Skin epidermis (tissue), 12 donors: ENCODE results near the gene XXYLT1.
A peak's percentile ranks its signal among the peaks of the same experiment; 100 is the strongest.

Source experiments
- H3K27ac ChIP-seq, 21 experiments: fragments of 200-600 bp; sonication (generic) in 11 of 21; one replicate each; pipeline ENCODE4 v1.5.0; 2020; ENCODE audit warnings: mild to moderate bottlenecking in 3 of 21, inconsistent platforms in 2 of 21, moderate library complexity in 2 of 21
- H3K4me3 ChIP-seq, 7 experiments: fragments of 200-600 bp; sonication (generic) in 2 of 7; one replicate each; pipeline ENCODE4 v1.5.0; 2020; ENCODE audit warnings: inconsistent platforms in 2 of 7, mild to moderate bottlenecking in 2 of 7, moderate library complexity in 1 of 7

XXYLT1 gene

GRCh38 chr3:195149292-195150030 lies 121.5 kb downstream of the XXYLT1 start:
- H3K4me3 ChIP-seq: peak overlapping the region in 2 of 7 experiments; percentile 2 to 3
- peak overlapping the region in 14 of 21 experiments; percentile 7 to 80 (median 56) for H3K27ac ChIP-seq

- no peak overlapping the region for H3K4me3 ChIP-seq
Observed at GRCh38 chr3:195148549-195148948, 122.4 kb downstream of the XXYLT1 start.

GRCh38 chr3:195147649-195148080 lies 123.3 kb downstream of the XXYLT1 start:
- H3K27ac ChIP-seq: peak overlapping the region in 8 of 21 experiments; percentile 6 to 80 (median 48)
- peak overlapping the region in 4 of 7 experiments; percentile 4 to 19 (median 14) for H3K4me3 ChIP-seq

More at GRCh38 chr3:195148549-195148948, 122.4 kb downstream of the XXYLT1 start:
- peak overlapping the region in 7 of 21 experiments; percentile 11 to 80 (median 69) for H3K27ac ChIP-seq

DNA sequence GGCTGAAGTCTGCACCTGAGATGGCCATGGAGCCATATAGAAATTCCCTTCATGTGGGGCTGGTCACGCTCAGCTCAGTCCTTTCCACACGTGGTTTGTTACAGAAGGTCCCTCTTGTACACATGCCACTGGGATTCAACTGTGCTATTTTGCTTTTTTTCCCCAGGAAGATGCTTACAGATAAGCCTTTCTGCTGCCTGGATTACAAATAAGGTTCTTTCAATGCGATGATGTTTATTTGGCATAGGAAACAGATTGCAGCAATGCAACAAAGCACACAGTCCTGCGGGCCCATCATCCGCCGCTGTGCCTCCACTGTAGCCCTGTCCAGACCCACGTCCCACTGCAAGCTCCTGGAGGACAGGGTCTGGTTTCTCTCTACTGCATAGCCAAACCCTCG lies 124.8 kb downstream of the XXYLT1 start:
- no peak overlapping the region for H3K4me3 ChIP-seq
- peak overlapping the region in 1 of 21 experiments; percentile 1 for H3K27ac ChIP-seq

GRCh38 chr3:195145579-195145978 lies 125.4 kb downstream of the XXYLT1 start:
- Histone ChIP-seq H3K27ac (no peak overlapping the region), H3K4me3 (no peak overlapping the region)

GRCh38 chr3:195143221-195143620 lies 127.7 kb downstream of the XXYLT1 start:
- Histone ChIP-seq H3K4me3 (no peak overlapping the region), H3K27ac (no peak overlapping the region)

- no peak overlapping the region for H3K4me3 ChIP-seq
- no peak overlapping the region for H3K27ac ChIP-seq
Observed at GRCh38 chr3:195142519-195142918, 128.4 kb downstream of the XXYLT1 start.

DNA sequence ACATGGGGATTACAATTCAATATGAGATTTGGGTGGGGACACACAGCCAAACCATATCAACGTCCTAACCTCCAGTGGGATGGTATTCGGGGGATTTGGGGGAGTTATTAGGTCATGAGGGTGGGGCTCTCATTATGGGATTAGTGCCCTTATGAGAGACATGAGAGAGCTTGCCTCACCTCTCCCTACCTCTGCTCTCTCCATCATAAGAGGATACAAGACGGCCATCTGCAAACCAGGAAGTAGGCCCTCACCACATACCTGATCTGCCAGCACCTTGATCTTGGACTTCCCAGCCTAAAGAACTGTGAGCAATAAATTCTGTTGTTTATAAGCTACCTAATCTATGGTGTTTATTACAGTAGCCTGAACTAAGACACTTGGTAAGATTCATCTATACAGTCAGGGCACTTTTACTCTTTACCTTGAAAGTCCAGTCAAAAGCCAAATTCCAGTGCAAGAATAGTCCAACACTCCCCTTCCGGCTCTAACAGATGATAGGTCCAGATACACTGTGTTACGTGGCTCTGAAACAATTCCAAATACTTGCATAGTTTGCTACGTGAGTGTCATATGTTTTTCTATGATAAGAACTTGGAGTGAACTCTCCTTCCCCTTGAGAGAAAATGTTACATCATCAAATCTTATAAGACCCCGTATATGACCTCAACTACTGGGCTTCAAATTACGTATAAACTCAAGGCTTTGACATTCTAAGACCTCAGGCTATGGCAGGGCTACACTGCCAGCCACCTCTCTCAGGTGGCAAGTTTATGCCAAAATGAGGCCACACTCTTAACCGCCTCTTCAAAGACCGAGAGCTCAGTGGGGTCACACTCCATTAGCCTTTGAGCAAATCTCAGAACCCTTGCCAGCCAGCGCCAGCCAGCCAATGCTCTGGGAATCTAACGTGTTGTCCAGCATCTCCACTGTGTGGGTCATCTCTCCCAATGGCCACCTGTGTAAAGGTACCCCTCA lies 129.9 kb downstream of the XXYLT1 start:
- H3K27ac ChIP-seq: peak overlapping the region in 4 of 21 experiments; percentile 4 to 50 (median 28)
- no peak overlapping the region for H3K4me3 ChIP-seq

DNA sequence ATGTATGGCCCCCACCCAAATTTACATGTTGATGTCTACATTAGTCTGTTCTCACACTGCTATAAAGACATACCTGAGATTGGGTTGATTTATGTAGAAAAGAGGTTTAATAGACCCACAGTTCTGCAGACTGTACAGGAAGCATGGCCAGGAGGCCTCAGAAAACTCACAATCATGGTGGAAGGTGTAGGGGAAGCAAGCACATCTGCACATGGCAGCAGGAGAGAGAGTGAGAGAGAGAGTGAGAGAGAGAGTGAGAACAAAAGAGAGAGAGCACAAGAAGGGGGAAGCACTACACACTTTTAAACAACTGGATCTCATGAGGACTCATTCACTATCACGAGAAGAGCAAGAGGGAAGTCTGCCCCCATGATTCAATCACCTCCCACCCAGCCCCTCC lies 130.5 kb downstream of the XXYLT1 start:
- H3K4me3 ChIP-seq: no peak overlapping the region
- peak overlapping the region in 7 of 21 experiments; percentile 4 to 52 (median 33) for H3K27ac ChIP-seq

- no peak overlapping the region for H3K4me3 ChIP-seq
- peak overlapping the region in 8 of 21 experiments; percentile 19 to 52 (median 35) for H3K27ac ChIP-seq
Observed at GRCh38 chr3:195139876-195140240, 131.1 kb downstream of the XXYLT1 start.

- no peak overlapping the region for H3K4me3 ChIP-seq
Observed at GRCh38 chr3:195139091-195139875, 131.7 kb downstream of the XXYLT1 start.

GRCh38 chr3:195137638-195138588 lies 133.0 kb downstream of the XXYLT1 start:
- H3K4me3 ChIP-seq: no peak overlapping the region
- no peak overlapping the region for H3K27ac ChIP-seq

More at GRCh38 chr3:195139091-195139875, 131.7 kb downstream of the XXYLT1 start:
- H3K27ac ChIP-seq: peak overlapping the region in 9 of 21 experiments; percentile 13 to 52 (median 24)

DNA sequence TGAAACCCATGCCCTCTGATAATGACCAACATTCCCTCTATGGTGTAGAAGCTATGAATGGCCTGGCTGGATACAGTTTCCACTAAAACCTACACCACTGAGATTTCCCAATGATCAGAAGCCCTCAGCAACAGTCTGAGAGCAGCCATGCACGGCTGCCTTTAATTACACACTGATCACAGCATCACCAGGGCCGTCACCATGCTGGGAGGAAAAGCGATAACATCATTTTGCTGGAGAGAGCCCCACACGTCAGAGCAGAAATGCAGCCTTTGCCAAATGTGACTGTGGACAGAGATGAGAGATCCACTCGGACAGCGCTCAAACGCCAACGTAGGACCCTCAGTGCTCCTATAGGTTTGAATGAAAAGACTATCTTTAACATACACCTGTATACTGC lies 135.0 kb downstream of the XXYLT1 start:
- H3K27ac ChIP-seq: no peak overlapping the region
- H3K4me3 ChIP-seq: no peak overlapping the region

DNA sequence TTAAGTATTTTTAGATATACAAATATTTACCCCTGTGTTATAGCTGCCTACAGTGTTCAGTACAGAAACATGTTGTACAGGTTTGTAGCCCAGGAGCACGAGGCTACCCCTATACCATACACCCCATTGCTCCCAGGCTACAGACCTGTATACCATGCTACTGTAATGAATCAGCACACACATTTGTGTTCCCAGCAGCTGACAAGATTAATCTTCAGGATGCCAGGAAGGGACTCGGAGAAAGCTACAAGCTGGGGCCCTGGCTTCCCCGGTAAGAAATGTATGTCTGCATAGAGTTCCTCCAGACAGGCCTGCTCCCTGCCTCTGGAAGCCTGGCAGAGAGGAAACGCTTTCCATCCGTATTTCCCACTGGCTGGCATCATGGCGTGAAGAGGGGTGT lies 136.5 kb downstream of the XXYLT1 start:
- peak overlapping the region in 1 of 21 experiments; percentile 37 for H3K27ac ChIP-seq

DNA sequence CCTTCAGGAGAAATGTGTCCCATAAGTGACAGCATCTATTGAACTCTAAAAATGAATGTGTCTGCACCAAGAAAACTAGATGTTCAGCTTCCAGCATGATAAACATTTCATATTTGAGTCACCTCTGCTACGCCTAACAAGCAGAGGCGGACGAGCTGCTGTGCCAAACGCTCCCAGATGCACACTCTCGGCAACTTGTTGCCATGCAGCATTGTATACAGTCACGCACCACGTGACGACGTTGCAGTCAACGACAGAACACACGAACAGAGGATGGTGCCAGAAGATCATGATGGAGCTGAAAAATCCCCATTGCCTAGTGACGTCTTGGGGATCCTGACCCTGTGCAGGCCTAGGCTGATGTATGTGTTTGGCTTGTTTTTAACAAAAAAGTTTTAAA lies 137.5 kb downstream of the XXYLT1 start:
- H3K27ac ChIP-seq: peak overlapping the region in 11 of 21 experiments; percentile 17 to 77 (median 65)

More for the DNA sequence above, 136.5 kb downstream of the XXYLT1 start:
- H3K4me3 ChIP-seq: no peak overlapping the region

DNA sequence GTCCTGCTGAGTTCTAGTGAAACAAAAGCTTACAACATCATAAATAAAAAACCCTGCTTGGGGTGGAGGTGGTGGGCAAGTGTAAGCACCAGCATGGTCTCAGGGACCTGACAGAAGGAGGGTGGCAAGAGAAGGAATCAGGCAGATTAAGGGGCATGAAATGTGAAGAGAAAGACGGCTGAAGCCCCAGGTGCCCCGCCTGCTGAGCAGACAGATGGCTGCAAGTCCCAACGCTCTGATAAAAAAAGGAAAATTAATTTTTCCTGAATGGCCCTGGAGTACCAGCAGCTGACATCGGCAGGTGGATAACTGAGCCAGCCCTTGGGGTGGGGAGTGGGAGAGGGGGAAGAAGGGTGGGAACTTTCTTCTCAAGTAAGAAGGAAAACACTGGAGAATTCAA lies 137.9 kb downstream of the XXYLT1 start:
- Histone ChIP-seq H3K4me3 (no peak overlapping the region), H3K27ac (peak overlapping the region in 14 of 21 experiments; percentile 17 to 77 (median 62))

More for the DNA sequence above, 137.5 kb downstream of the XXYLT1 start:
- H3K4me3 ChIP-seq: no peak overlapping the region

DNA sequence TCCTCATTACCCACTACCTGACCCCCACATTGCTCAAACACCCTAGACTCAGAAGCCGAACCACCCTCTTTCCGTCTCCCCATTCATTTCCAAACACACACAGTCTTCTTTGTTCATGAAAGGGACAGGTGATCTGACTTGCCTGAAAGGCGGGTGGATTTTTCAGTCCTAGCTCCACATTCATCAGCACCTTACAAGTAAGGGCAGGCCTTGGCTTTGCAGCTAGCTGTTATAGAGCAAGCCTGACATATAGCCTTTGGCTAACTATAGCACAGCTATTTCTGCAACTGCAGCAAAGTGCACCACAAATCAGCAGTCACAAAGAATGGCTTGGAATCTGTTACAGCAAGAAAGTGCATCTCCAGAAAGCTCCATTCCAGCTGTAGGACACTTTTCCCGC lies 139.8 kb downstream of the XXYLT1 start:
- peak overlapping the region in 12 of 21 experiments; percentile 25 to 79 (median 58) for H3K27ac ChIP-seq
- H3K4me3 ChIP-seq: no peak overlapping the region
